Suprapubic skin (tissue), 4 donors: Measurements from ENCODE around the gene C1QL1. TPM values are rescaled to one million over a fixed set of nuclear protein-coding genes. Genes with fewer than 3 reads are reported as not detected.

Experiments used
- DNase-seq, 2 donors: peaks; one replicate each; pipeline ENCODE4 v3.0.0-alpha.2; 2019; ENCODE audit warnings: low spot score in 2 of 2
- H3K27ac ChIP-seq: fragments of 200-600 bp; sonication (generic); one replicate; pipeline ENCODE4 v1.5.1; 2019
- H3K27me3 ChIP-seq: fragments of 200-600 bp; sonication (generic); one replicate; pipeline ENCODE4 v1.5.1; 2019
- H3K36me3 ChIP-seq: fragments of 200-600 bp; sonication (generic); one replicate; pipeline ENCODE4 v1.5.1; 2019
- H3K4me1 ChIP-seq: fragments of 200-600 bp; sonication (generic); one replicate; pipeline ENCODE4 v1.5.1; 2019
- H3K4me3 ChIP-seq: fragments of 200-600 bp; sonication (generic); one replicate; pipeline ENCODE4 v1.5.1; 2019; ENCODE audit warnings: mild to moderate bottlenecking
- H3K9me3 ChIP-seq: fragments of 200-600 bp; sonication (generic); one replicate; pipeline ENCODE4 v1.5.1; 2019
- CTCF ChIP-seq, 2 donors: fragments of 200-600 bp in 1 of 2; fragments of 450-650 bp in 1 of 2; sonication (generic) in 1 of 2; IDR thresholded peaks; one replicate each; pipeline ENCODE4 v1.5.1; 2016 to 2019; ENCODE audit warnings: antibody characterized with exemption in 2 of 2, mild to moderate bottlenecking in 1 of 2, moderate library complexity in 1 of 2
- EP300 ChIP-seq: sonication (generic); formaldehyde crosslinking; IDR thresholded peaks from one replicate; pipeline ENCODE4 v1.6.1; 2017; ENCODE audit warnings: antibody characterized with exemption
- POLR2A ChIP-seq, 2 donors: fragments of 450-650 bp; IDR thresholded peaks; one replicate each; pipeline ENCODE4 v1.6.1; 2017; ENCODE audit warnings: antibody characterized with exemption in 2 of 2, mild to moderate bottlenecking in 2 of 2, moderate library complexity in 2 of 2
- POLR2AphosphoS5 ChIP-seq, 3 donors: sonication (generic); formaldehyde crosslinking; IDR thresholded peaks; one replicate each; pipeline ENCODE4 v1.6.1; 2017; ENCODE audit warnings: antibody characterized with exemption in 3 of 3
- WGBS: methylation state at CpG from one replicate; pipeline ENCODE4 v1.1.5; 2018; 5-methylcytosine and 5-hydroxymethylcytosine counted together
- total RNA-seq, 4 donors: library from RNA; depleted of rRNA; stranded (reverse); fragments of >200 nt; gene quantifications; one replicate each; pipeline ENCODE4 v1.1.0, GENCODE V29; 2016

Gene C1QL1
- not detected for total RNA-seq

- 6% methylated on average over 51 of the region's 81 CpGs for WGBS
- Histone ChIP-seq H3K9me3 (no peaks in the 10 kb centered on the region), H3K36me3 (no peaks in the 10 kb centered on the region), H3K4me1 (peaks cover 36% of the 10 kb centered on the region), H3K27ac (no peak within 1 kb of the TSS), H3K27me3 (peaks cover 65% of the 10 kb centered on the region), H3K4me3 (peak within 1 kb of the TSS; percentile 51)
- DNase-seq, result peak; percentile 85 to 89
- TF ChIP-seq CTCF (IDR thresholded peaks at IDR 0.05), result no peak
- TF ChIP-seq POLR2A (IDR thresholded peaks at IDR 0.05), result no peak
Observed at GRCh38 chr17:44968225-44969143, at the start of gene C1QL1. C1QL1 (minus strand) TSS chr17:44968303; CDS start chr17:44968048, 255 bp downstream.

- TF ChIP-seq EP300 (no peak), CTCF (IDR thresholded peaks at IDR 0.05) (peak in 1 of 2 donors; percentile 6)
- 72% methylated on average over 5 of the region's 5 CpGs for WGBS
- no peaks in the 10 kb centered on the region for H3K27me3 ChIP-seq
- H3K4me1 ChIP-seq, result peaks cover 36% of the 10 kb centered on the region
- H3K27ac ChIP-seq, result no peak overlapping the region
- DNase-seq, result no peak
- H3K9me3 ChIP-seq, result no peaks in the 10 kb centered on the region
- no peak overlapping the region for H3K4me3 ChIP-seq
- no peaks in the 10 kb centered on the region for H3K36me3 ChIP-seq
Observed at GRCh38 chr17:45016823-45017222, 48.7 kb upstream of the C1QL1 start.

GRCh38 chr17:45016237-45016636, 48.1 kb upstream of the C1QL1 start:
- DNase-seq, result no peak
- Histone ChIP-seq H3K9me3 (no peaks in the 10 kb centered on the region), H3K4me1 (peaks cover 31% of the 10 kb centered on the region), H3K36me3 (no peaks in the 10 kb centered on the region), H3K27ac (no peak overlapping the region), H3K27me3 (no peaks in the 10 kb centered on the region), H3K4me3 (no peak overlapping the region)
- no peak for TF ChIP-seq POLR2AphosphoS5 (IDR thresholded peaks at IDR 0.05)
- TF ChIP-seq POLR2A (IDR thresholded peaks at IDR 0.05), result no peak
- TF ChIP-seq CTCF (IDR thresholded peaks at IDR 0.05), result no peak
- TF ChIP-seq EP300, result no peak
- 66% methylated on average over 7 of the region's 7 CpGs for WGBS

GRCh38 chr17:45013021-45013997, 45.2 kb upstream of the C1QL1 start:
- no peak for DNase-seq
- Histone ChIP-seq H3K9me3 (no peaks in the 10 kb centered on the region), H3K36me3 (no peaks in the 10 kb centered on the region), H3K27me3 (no peaks in the 10 kb centered on the region), H3K4me3 (no peak overlapping the region), H3K27ac (no peak overlapping the region), H3K4me1 (peaks cover 5% of the 10 kb centered on the region)
- 74% methylated on average over 14 of the region's 17 CpGs for WGBS
- no peak for TF ChIP-seq EP300
- TF ChIP-seq CTCF (IDR thresholded peaks at IDR 0.05), result no peak
- no peak for TF ChIP-seq POLR2A (IDR thresholded peaks at IDR 0.05)
- no peak for TF ChIP-seq POLR2AphosphoS5 (IDR thresholded peaks at IDR 0.05)

- no peaks in the 10 kb centered on the region for H3K9me3 ChIP-seq
- no peaks in the 10 kb centered on the region for H3K27me3 ChIP-seq
- no peak overlapping the region for H3K27ac ChIP-seq
- H3K4me1 ChIP-seq, result no peaks in the 10 kb centered on the region
- TF ChIP-seq CTCF (IDR thresholded peaks at IDR 0.05) (no peak), POLR2AphosphoS5 (IDR thresholded peaks at IDR 0.05) (no peak), EP300 (no peak), POLR2A (IDR thresholded peaks at IDR 0.05) (no peak)
- WGBS, result 94% methylated on average over 1 of the region's 1 CpG
- no peak overlapping the region for H3K4me3 ChIP-seq
- no peak for DNase-seq
- no peaks in the 10 kb centered on the region for H3K36me3 ChIP-seq
Observed at GRCh38 chr17:45011767-45012166, 43.7 kb upstream of the C1QL1 start.
